KMS-11 (cell line): ENCODE results near the gene WT1.

Experiments
- H2AFZ ChIP-seq: fragments of 200-600 bp; sonication (generic); 2 replicates; pipeline ENCODE4 v1.6.1; 2016; ENCODE audit warnings: antibody characterized with exemption, mixed run types, low read depth
- H3K27ac ChIP-seq: fragments of 200-600 bp; sonication (generic); 2 replicates; pipeline ENCODE4 v1.6.1; 2016; ENCODE audit warnings: mild to moderate bottlenecking, mixed run types
- H3K27me3 ChIP-seq: fragments of 200-600 bp; sonication (generic); 2 replicates; pipeline ENCODE4 v1.6.1; 2017; ENCODE audit warnings: mild to moderate bottlenecking, low read depth, mixed run types, moderate library complexity; ENCODE audit not compliant: insufficient read depth
- H3K36me3 ChIP-seq: fragments of 200-600 bp; sonication (generic); 2 replicates; pipeline ENCODE4 v1.6.1; 2017; ENCODE audit warnings: mild to moderate bottlenecking, mixed run types; ENCODE audit not compliant: insufficient read depth
- H3K4me1 ChIP-seq: fragments of 200-600 bp; sonication (generic); 2 replicates; pipeline ENCODE4 v1.6.1; 2016; ENCODE audit warnings: mild to moderate bottlenecking, low read depth, mixed run types; ENCODE audit not compliant: poor library complexity, severe bottlenecking
- H3K4me2 ChIP-seq: fragments of 200-600 bp; sonication (generic); 2 replicates; pipeline ENCODE4 v1.7.0; 2016; ENCODE audit warnings: mild to moderate bottlenecking, mixed run types
- H3K4me3 ChIP-seq: fragments of 200-600 bp; sonication (generic); IDR thresholded peaks from 2 replicates; pipeline ENCODE4 v1.6.1; 2017; ENCODE audit warnings: low read depth, low read length, mixed read lengths; ENCODE audit not compliant: insufficient read depth
- H3K79me2 ChIP-seq: fragments of 200-600 bp; sonication (generic); 2 replicates; pipeline ENCODE4 v1.6.1; 2016; ENCODE audit warnings: low read depth, mixed run types; ENCODE audit not compliant: insufficient read depth
- H3K9ac ChIP-seq: fragments of 200-600 bp; sonication (generic); 2 replicates; pipeline ENCODE4 v1.6.1; 2016; ENCODE audit warnings: mild to moderate bottlenecking, mixed run types
- H4K20me1 ChIP-seq: fragments of 200-600 bp; sonication (generic); 2 replicates; pipeline ENCODE4 v1.6.1; 2016; ENCODE audit warnings: mild to moderate bottlenecking, mixed run types; ENCODE audit not compliant: insufficient read depth
- TF ChIP-seq, protein P1 (sequence below): fragments of 200-600 bp; sonication (generic); conservative IDR thresholded peaks from 2 replicates; pipeline ENCODE4 v1.6.1; 2017; ENCODE audit warnings: low read depth, mild to moderate bottlenecking, antibody characterized with exemption, low read length, moderate library complexity, mixed read lengths

The WT1 gene

DNA sequence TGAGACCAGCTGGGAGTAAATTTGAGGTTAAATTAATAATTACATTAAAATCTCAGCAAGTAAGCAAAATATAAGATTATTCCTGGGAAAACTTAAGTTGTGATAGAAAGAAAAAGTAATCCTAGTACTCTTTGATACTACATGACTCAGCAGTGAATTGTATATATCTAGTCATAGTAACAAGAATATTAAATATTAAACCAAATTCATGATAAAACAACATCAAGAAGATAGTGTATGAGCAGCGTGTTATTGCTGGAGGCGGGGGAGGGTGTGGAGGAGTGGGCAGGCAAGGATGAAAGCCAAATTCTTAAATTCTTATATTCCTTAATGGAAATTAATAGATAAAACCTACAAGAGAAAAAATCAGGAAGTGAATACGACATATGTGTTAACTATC lies 95.2 kb downstream of the WT1 start:
- peaks cover 12% of the 10 kb centered on the region for H3K4me1 ChIP-seq
- no peak overlapping the region for H3K4me2 ChIP-seq
- no peaks in the 10 kb centered on the region for H3K36me3 ChIP-seq
- no peaks in the 10 kb centered on the region for H3K79me2 ChIP-seq
- no peak overlapping the region for H3K4me3 ChIP-seq
- no peak overlapping the region for H3K9ac ChIP-seq
- H3K27me3 ChIP-seq: no peaks in the 10 kb centered on the region
- no peaks in the 10 kb centered on the region for H4K20me1 ChIP-seq
- TF ChIP-seq, protein P1, sequence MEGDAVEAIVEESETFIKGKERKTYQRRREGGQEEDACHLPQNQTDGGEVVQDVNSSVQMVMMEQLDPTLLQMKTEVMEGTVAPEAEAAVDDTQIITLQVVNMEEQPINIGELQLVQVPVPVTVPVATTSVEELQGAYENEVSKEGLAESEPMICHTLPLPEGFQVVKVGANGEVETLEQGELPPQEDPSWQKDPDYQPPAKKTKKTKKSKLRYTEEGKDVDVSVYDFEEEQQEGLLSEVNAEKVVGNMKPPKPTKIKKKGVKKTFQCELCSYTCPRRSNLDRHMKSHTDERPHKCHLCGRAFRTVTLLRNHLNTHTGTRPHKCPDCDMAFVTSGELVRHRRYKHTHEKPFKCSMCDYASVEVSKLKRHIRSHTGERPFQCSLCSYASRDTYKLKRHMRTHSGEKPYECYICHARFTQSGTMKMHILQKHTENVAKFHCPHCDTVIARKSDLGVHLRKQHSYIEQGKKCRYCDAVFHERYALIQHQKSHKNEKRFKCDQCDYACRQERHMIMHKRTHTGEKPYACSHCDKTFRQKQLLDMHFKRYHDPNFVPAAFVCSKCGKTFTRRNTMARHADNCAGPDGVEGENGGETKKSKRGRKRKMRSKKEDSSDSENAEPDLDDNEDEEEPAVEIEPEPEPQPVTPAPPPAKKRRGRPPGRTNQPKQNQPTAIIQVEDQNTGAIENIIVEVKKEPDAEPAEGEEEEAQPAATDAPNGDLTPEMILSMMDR: no peak
- H3K27ac ChIP-seq: no peak overlapping the region
- no peak overlapping the region for H2AFZ ChIP-seq
